DOHH2 (cell line): ENCODE measurements around the gene BRCA1.
"Not testable (repeated sequence)": the region's sequence is repeated elsewhere in the genome, so short reads cannot be mapped to it uniquely, and the experiment has no call there.

Experiments used
- EZH2phosphoT487 ChIP-seq: fragments of 200-600 bp; sonication (generic); IDR thresholded peaks from 2 replicates; pipeline ENCODE4 v1.6.1; 2017; ENCODE audit warnings: borderline replicate concordance, mild to moderate bottlenecking, antibody characterized with exemption, low read length, moderate library complexity, mixed read lengths
- TF ChIP-seq, protein P1 (sequence below): fragments of 200-600 bp; sonication (generic); IDR thresholded peaks from one replicate; pipeline ENCODE4 v1.5.1; 2014; ENCODE audit warnings: antibody characterized with exemption, mild to moderate bottlenecking, low read depth, low read length; ENCODE audit not compliant: poor library complexity, severe bottlenecking

DNA sequence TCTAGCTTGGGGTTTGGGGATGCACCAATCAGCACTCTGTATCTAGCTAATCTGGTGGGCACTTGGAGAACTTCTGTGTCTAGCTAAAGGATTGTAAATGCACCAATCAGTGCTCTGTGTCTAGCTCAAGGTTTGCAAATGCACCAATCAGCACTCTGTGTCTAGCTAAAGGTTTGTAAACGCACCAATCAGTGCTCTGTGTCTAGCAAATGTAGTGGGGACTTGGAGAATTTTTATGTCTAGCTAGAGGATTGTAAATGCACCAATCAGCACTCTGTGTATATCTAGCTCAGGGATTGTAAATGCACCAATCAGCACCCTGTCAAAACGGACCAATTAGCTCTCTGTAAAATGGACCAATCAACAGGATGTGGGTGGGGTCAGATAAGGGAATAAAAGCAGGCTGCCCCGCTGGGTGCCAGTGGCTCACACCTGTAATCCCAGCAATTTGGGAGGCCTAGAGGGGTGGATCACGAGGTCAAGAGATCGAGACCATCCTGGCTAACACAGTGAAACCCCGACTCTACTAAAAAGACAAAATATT lies 2.2 kb upstream of the BRCA1 start:
- TF ChIP-seq, protein P1, sequence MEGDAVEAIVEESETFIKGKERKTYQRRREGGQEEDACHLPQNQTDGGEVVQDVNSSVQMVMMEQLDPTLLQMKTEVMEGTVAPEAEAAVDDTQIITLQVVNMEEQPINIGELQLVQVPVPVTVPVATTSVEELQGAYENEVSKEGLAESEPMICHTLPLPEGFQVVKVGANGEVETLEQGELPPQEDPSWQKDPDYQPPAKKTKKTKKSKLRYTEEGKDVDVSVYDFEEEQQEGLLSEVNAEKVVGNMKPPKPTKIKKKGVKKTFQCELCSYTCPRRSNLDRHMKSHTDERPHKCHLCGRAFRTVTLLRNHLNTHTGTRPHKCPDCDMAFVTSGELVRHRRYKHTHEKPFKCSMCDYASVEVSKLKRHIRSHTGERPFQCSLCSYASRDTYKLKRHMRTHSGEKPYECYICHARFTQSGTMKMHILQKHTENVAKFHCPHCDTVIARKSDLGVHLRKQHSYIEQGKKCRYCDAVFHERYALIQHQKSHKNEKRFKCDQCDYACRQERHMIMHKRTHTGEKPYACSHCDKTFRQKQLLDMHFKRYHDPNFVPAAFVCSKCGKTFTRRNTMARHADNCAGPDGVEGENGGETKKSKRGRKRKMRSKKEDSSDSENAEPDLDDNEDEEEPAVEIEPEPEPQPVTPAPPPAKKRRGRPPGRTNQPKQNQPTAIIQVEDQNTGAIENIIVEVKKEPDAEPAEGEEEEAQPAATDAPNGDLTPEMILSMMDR: not testable (repeated sequence)
- not testable (repeated sequence) for TF ChIP-seq EZH2phosphoT487
